Fibroblast of lung (primary cell): ENCODE results near the gene KCNQ1OT1.

Experiments used
- EZH2 ChIP-seq: IDR thresholded peaks from 2 replicates; pipeline ENCODE4 v1.5.1; 2012; ENCODE audit warnings: low read length, control low read depth, mild to moderate bottlenecking; ENCODE audit errors: missing control alignments
- TF ChIP-seq, protein P1 (sequence below), 2 donors: IDR thresholded peaks in 1 of 2; conservative IDR thresholded peaks in 1 of 2; 1 replicate in 1 of 2; 2 replicates in 1 of 2; pipeline ENCODE4 v1.5.1; 2011 to 2012; ENCODE audit warnings: low read length in 2 of 2, control low read depth in 1 of 2, inconsistent platforms in 1 of 2, low read depth in 1 of 2, mild to moderate bottlenecking in 1 of 2

DNA sequence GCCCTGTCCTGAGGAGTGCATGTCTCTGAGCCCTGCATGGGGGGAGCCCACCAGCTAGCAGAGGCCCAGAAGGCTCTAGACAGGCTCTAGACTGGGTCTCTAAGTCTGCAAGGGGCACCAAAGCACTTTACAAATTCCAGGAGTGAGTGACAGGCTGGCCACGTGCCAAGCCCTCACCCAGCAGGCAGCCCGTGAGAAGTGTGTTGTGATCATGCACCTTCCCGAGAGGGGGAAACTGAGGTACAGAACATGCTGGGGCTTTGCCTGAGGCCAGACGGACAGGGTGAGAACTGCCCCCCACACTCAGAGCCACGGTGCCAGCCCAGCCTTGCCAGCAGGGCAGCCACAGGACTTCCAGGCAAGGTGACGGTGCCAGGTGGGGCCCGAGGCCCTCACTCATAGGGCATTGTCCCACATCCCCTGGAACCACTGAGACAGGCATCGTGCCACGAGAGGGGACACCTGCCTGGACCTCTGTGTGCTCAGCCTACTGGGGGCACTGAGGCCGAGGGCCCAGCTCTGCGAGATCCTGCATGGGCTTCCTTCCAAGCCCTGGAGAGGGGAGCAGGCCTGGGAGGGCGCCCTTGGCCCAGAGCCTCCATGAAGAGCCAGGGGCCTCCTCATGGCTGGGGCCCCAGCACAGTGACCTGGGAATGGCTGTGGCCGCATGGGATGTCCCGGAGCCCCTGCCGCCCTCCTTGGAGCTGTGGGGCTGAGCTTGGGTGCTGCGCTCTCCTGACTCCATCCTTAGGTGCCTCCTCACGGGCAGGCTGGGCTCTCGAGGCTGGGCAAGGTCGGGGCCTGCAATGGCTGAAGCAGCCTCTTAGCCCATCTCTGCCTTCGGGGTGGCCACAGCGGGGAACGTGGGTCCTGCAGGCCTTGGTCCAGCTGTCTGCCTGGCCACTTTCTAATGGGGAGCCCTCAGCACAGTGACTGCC lies 121.5 kb downstream of the KCNQ1OT1 start:
- no peak for TF ChIP-seq EZH2
- TF ChIP-seq, protein P1, sequence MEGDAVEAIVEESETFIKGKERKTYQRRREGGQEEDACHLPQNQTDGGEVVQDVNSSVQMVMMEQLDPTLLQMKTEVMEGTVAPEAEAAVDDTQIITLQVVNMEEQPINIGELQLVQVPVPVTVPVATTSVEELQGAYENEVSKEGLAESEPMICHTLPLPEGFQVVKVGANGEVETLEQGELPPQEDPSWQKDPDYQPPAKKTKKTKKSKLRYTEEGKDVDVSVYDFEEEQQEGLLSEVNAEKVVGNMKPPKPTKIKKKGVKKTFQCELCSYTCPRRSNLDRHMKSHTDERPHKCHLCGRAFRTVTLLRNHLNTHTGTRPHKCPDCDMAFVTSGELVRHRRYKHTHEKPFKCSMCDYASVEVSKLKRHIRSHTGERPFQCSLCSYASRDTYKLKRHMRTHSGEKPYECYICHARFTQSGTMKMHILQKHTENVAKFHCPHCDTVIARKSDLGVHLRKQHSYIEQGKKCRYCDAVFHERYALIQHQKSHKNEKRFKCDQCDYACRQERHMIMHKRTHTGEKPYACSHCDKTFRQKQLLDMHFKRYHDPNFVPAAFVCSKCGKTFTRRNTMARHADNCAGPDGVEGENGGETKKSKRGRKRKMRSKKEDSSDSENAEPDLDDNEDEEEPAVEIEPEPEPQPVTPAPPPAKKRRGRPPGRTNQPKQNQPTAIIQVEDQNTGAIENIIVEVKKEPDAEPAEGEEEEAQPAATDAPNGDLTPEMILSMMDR (conservative IDR thresholded peaks at IDR 0.05 in 1 of 2, IDR thresholded peaks at IDR 0.05 in 1 of 2; ENCODE audit: low read depth in 1 of 2, low read length in 2 of 2): no peak
